ENCODE data around the gene ATP2C1.

Gene ATP2C1

GRCh38 chr3:130895690-130896488 lies 2.0 kb downstream of the ATP2C1 start:
- no peak for DNase-seq (ENCODE audit: low read depth in 3 of 3, low spot score in 1 of 3)

- no peak for DNase-seq (ENCODE audit: low read depth in 3 of 3, low spot score in 1 of 3)
These were observed 3.4 kb downstream of the ATP2C1 start for GRCh38 chr3:130897316-130897715.

GRCh38 chr3:130900959-130901358 lies 7.1 kb downstream of the ATP2C1 start:
- no peak for DNase-seq (ENCODE audit: low read depth in 3 of 3, low spot score in 1 of 3)

- no peak for DNase-seq (ENCODE audit: low read depth in 3 of 3, low spot score in 1 of 3)
These were observed 7.8 kb downstream of the ATP2C1 start for GRCh38 chr3:130901463-130902204.

- DNase-seq (ENCODE audit: low read depth in 3 of 3, low spot score in 1 of 3) = no peak
These were observed 9.6 kb downstream of the ATP2C1 start for GRCh38 chr3:130903412-130903908.

- no peak for DNase-seq (ENCODE audit: low read depth in 3 of 3, low spot score in 1 of 3)
These were observed 10.6 kb downstream of the ATP2C1 start for GRCh38 chr3:130904491-130904890.

- no peak for DNase-seq (ENCODE audit: low read depth in 3 of 3, low spot score in 1 of 3)
These were observed 11.7 kb downstream of the ATP2C1 start for GRCh38 chr3:130905551-130905950.

GRCh38 chr3:130906374-130906995 lies 12.6 kb downstream of the ATP2C1 start:
- no peak for DNase-seq (ENCODE audit: low read depth in 3 of 3, low spot score in 1 of 3)

- no peak for DNase-seq (ENCODE audit: low read depth in 3 of 3, low spot score in 1 of 3)
These were observed 13.6 kb downstream of the ATP2C1 start for GRCh38 chr3:130907500-130907899.

GRCh38 chr3:130907966-130908365 lies 14.1 kb downstream of the ATP2C1 start:
- DNase-seq (ENCODE audit: low read depth in 3 of 3, low spot score in 1 of 3) = no peak

GRCh38 chr3:130915567-130916292 lies 21.8 kb downstream of the ATP2C1 start:
- no peak for DNase-seq (ENCODE audit: low read depth in 3 of 3, low spot score in 1 of 3)

GRCh38 chr3:130916507-130917167 lies 22.8 kb downstream of the ATP2C1 start:
- no peak for DNase-seq (ENCODE audit: low read depth in 3 of 3, low spot score in 1 of 3)

- DNase-seq (ENCODE audit: low read depth in 3 of 3, low spot score in 1 of 3) = no peak
These were observed 24.4 kb downstream of the ATP2C1 start for GRCh38 chr3:130918328-130918727.

- no peak for DNase-seq (ENCODE audit: low read depth in 3 of 3, low spot score in 1 of 3)
These were observed 31.7 kb downstream of the ATP2C1 start for GRCh38 chr3:130925628-130926027.

- DNase-seq (ENCODE audit: low read depth in 3 of 3, low spot score in 1 of 3) = no peak
These were observed 32.6 kb downstream of the ATP2C1 start for GRCh38 chr3:130926504-130926903.

GRCh38 chr3:130929804-130930203 lies 35.9 kb downstream of the ATP2C1 start:
- no peak for DNase-seq (ENCODE audit: low read depth in 3 of 3, low spot score in 1 of 3)

GRCh38 chr3:130932979-130933378 lies 39.1 kb downstream of the ATP2C1 start:
- DNase-seq (ENCODE audit: low read depth in 3 of 3, low spot score in 1 of 3) = no peak

GRCh38 chr3:130933801-130934345 lies 40.0 kb downstream of the ATP2C1 start:
- DNase-seq (ENCODE audit: low read depth in 3 of 3, low spot score in 1 of 3) = no peak

GRCh38 chr3:130934442-130935089 lies 40.7 kb downstream of the ATP2C1 start:
- no peak for DNase-seq (ENCODE audit: low read depth in 3 of 3, low spot score in 1 of 3)
